GDM1 (cell line): Measurements from ENCODE around the gene SASH1.

ENCODE experiments used
- DNase-seq: peaks from one replicate; lab custom pipeline; 2025; lab: John Stamatoyannopoulos, UW

Gene SASH1

GRCh38 chr6:148342350-148343046, at the start of gene SASH1:
Gene SASH1, plus strand, starts transcription at chr6:148342838. Its CDS starts 230 bp downstream, at chr6:148343068.
- no peak for DNase-seq

GRCh38 chr6:148293181-148293995, 49.2 kb upstream of the SASH1 start:
- DNase-seq = no peak

GRCh38 chr6:148294059-148294458, 48.6 kb upstream of the SASH1 start:
- DNase-seq = no peak

- no peak for DNase-seq
These were observed 47.3 kb upstream of the SASH1 start for GRCh38 chr6:148295261-148295887.

- no peak for DNase-seq
These were observed 45.9 kb upstream of the SASH1 start for GRCh38 chr6:148296771-148297170.

GRCh38 chr6:148298683-148299082, 44.0 kb upstream of the SASH1 start:
- DNase-seq = no peak

- no peak for DNase-seq
These were observed 39.0 kb upstream of the SASH1 start for GRCh38 chr6:148303616-148304015.

GRCh38 chr6:148304976-148305375, 37.7 kb upstream of the SASH1 start:
- no peak for DNase-seq

- DNase-seq = no peak
These were observed 36.4 kb upstream of the SASH1 start for GRCh38 chr6:148306286-148306685.

- DNase-seq = no peak
These were observed 35.2 kb upstream of the SASH1 start for GRCh38 chr6:148307405-148307804.

GRCh38 chr6:148309301-148309700, 33.3 kb upstream of the SASH1 start:
- no peak for DNase-seq

- no peak for DNase-seq
These were observed 30.5 kb upstream of the SASH1 start for GRCh38 chr6:148311966-148312669.

- no peak for DNase-seq
These were observed 29.1 kb upstream of the SASH1 start for GRCh38 chr6:148313488-148313887.

GRCh38 chr6:148316308-148316707, 26.3 kb upstream of the SASH1 start:
- DNase-seq = no peak

- no peak for DNase-seq
These were observed 25.6 kb upstream of the SASH1 start for GRCh38 chr6:148317051-148317450.

- no peak for DNase-seq
These were observed 24.9 kb upstream of the SASH1 start for GRCh38 chr6:148317739-148318138.

GRCh38 chr6:148322704-148323103, 19.9 kb upstream of the SASH1 start:
- no peak for DNase-seq

GRCh38 chr6:148323344-148323743, 19.3 kb upstream of the SASH1 start:
- DNase-seq = no peak

GRCh38 chr6:148324297-148324985, 18.2 kb upstream of the SASH1 start:
- no peak for DNase-seq

GRCh38 chr6:148325316-148326068, 17.1 kb upstream of the SASH1 start:
- no peak for DNase-seq
